GM18508 (cell line): Measurements from ENCODE around the gene PCYT1B.

ENCODE experiments used
- ATAC-seq: cut with Tn5 transposase; IDR thresholded peaks from one replicate; pipeline ENCODE4 v1.9.1; 2021; ENCODE audit warnings: moderate number of reproducible peaks; ENCODE audit not compliant: insufficient read depth, unreplicated experiment

PCYT1B gene

DNA sequence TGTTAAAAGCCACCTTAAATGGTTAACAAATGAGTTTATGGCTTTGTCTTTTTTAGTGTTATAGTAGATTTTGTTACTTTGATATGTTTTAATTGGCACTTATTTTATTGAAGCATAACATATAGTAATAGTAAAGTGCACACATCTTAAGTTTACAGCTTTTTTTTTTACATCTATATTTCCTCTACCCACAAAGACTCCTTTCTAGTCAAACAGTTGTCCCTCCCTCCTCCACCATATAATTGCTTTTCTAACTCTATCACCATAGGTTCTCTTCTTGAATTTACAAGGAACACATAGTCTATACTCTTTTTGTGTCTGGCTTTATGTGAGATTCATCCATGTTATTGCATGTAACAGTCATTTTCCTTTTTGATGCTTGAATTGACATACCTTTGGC, 110.6 kb downstream of the PCYT1B start:
- ATAC-seq = no peak

DNA sequence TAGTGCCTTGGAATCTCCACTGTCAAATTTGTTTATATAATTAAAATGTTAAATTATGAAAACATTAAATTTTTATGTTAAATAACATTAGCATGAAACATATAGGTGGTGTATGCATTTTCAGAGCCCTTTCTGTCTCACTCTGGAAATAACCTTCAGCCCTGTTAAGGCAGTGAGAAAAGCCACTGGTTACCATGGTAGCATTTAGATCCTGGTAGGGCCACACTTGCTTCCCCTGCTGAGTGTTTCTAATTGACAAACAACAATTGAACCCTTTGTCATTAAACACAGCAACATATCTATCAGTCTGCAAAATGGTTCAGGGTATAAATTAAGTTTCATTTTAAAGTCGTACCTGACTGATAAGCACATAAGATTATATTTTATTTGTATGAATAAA, 118.5 kb downstream of the PCYT1B start:
- no peak for ATAC-seq

DNA sequence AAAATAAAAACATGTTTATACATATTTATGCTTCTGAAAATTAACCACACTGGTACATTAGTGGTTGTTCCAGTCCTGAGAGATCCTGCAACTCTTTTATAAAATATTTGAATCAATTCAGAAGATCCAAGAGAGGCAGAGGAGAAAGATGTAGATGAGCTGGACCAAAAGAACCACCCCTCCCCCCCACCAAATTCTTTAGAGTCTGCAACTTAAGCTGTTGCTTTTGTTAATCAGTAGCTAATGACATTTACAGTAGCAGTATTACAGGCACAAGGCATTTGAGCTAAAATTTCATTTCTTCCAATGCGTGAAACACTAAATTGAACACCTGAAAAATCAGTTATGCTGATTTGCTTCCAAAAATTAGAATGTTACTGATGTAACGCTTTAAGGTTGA, 120.5 kb downstream of the PCYT1B start:
- ATAC-seq = no peak

DNA sequence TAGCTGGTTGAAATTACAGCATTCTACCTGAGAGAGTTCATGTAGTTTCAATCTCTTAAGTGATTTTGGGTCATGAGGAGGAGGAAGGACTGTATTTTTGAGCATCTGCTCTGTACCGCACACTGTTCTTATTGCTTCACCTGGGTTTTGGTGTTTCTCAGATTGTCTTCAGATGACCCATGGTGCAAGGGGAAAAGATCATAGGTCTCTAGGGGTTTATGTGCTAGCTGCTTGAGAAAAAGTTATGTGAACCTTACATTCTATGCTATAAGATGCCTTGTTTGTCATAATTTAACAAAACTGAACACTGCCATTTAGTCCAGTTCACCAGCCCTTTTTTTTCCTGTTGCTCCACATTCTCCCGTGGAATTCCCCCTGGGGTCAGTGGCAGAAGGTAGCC, 121.7 kb downstream of the PCYT1B start:
- no peak for ATAC-seq

DNA sequence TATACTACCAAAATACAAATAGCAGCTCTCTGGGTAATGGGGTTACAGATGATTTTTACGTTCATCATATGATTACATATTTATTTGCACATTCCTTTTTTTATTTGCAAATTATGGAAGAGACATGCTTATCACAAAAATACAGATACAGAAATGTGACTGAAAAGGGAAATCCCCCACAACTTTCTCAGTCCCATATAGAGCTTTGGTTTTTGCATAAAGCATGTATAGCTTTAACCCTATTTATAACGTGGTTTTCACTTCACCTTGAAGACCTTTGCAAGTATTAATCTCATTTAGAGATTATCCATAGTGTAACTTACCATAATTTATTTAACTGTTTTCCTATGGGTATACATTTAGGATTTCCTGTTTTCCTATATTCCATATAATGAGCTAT, 126.7 kb downstream of the PCYT1B start:
- no peak for ATAC-seq

DNA sequence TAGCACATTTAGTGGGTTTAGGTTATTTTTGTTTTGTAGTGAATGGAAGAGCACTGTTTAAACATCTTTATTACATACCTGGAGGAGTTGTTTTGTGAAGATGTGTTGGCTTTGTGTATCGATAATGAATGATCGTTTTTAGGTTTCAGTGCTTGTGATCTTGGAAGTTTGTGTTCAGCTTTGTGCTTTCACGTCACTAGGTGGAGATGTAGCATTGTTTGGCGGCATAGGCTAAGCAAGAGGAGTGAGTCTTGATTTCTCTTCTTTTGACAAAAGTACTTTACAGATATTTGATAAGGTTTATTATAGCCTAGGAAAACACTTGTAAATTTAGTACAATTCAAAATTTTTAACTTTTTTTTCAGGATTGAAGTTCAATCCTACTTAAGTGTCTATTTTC, 131.7 kb downstream of the PCYT1B start:
- no peak for ATAC-seq

DNA sequence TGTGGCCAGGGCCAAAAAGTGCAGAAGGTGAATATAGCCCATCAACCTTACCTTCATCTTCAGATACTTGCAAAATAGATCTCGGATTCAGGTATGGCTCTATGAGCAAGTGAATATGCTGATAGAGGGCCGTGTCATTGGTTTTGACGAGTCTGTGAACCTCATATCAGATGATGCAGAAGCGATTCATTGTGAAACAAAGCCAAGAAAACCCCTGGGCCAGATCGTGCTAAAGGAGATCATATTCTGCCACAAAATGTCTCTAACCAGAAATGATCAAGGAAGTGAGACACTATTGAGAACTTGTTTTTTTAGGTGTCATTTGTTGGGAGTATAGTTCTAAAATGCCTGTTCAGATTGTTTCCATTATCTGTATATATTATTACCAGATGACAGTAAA, 133.7 kb downstream of the PCYT1B start:
- ATAC-seq = peak; percentile 96

DNA sequence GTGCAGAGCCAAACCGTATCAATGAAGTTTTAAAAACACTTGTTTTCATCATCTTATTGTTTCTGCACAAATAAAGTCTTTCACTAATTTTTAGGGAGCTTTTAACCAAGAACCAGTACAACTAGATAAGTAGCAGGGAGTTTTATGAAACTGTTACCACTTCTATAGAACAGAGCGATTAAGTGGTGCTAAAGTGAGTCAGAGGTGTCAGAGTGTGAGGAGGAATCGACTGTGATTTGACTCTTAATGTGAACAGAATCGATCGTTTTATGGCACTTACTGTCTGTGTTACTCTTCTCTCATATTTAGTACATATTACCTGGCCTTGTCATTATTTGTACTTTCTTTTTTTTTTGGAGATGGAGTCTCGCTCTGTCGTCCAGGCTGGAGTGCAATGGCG, 138.8 kb downstream of the PCYT1B start:
- no peak for ATAC-seq
